Loucy (cell line): Measurements from ENCODE around the gene MAP1A.

Experiments used
- H2AFZ ChIP-seq: fragments of 200-600 bp; sonication (generic); 2 replicates; pipeline ENCODE4 v1.6.0; 2016; ENCODE audit warnings: antibody characterized with exemption, mild to moderate bottlenecking, low read length, moderate library complexity
- H3F3A ChIP-seq: fragments of 200-600 bp; 2 replicates; pipeline ENCODE4 v1.6.0; 2016; ENCODE audit warnings: antibody characterized with exemption, low read depth, mild to moderate bottlenecking
- H3K27me3 ChIP-seq: fragments of 200-600 bp; sonication (generic); 2 replicates; pipeline ENCODE4 v1.6.1; 2014; ENCODE audit warnings: low read length, mild to moderate bottlenecking; ENCODE audit not compliant: insufficient read depth, poor library complexity, severe bottlenecking
- H3K36me3 ChIP-seq: fragments of 200-600 bp; sonication (generic); 2 replicates; pipeline ENCODE4 v1.6.1; 2016; ENCODE audit warnings: low read length; ENCODE audit not compliant: insufficient read depth
- H3K4me1 ChIP-seq: fragments of 200-600 bp; sonication (generic); 2 replicates; pipeline ENCODE4 v1.5.1; 2014; ENCODE audit warnings: low read length, mild to moderate bottlenecking; ENCODE audit not compliant: insufficient read depth, poor library complexity, severe bottlenecking
- H3K4me2 ChIP-seq: fragments of 200-600 bp; sonication (generic); 2 replicates; pipeline ENCODE4 v1.6.0; 2014; ENCODE audit warnings: antibody characterized with exemption, low read length, low read depth, mild to moderate bottlenecking; ENCODE audit not compliant: poor library complexity, severe bottlenecking
- H3K4me3 ChIP-seq: fragments of 200-600 bp; sonication (generic); 2 replicates; pipeline ENCODE4 v1.5.1; 2014; ENCODE audit warnings: low read length, mild to moderate bottlenecking, mixed read lengths; ENCODE audit not compliant: poor library complexity, severe bottlenecking
- H3K79me2 ChIP-seq: fragments of 200-600 bp; sonication (generic); 2 replicates; pipeline ENCODE4 v1.6.1; 2014; ENCODE audit warnings: low read length; ENCODE audit not compliant: insufficient read depth
- H3K9ac ChIP-seq: fragments of 200-600 bp; sonication (generic); 2 replicates; pipeline ENCODE4 v1.6.0; 2014; ENCODE audit warnings: mild to moderate bottlenecking, low read depth, low read length, moderate library complexity; ENCODE audit not compliant: poor library complexity, severe bottlenecking
- H3K9me2 ChIP-seq: fragments of 200-600 bp; sonication (generic); replicated peaks from 2 replicates; pipeline ENCODE4 v1.6.1; 2016; ENCODE audit warnings: low read depth, low read length, mixed read lengths
- H3K9me3 ChIP-seq: fragments of 200-600 bp; sonication (generic); 2 replicates; pipeline ENCODE4 v1.6.1; 2014; ENCODE audit warnings: mild to moderate bottlenecking, antibody characterized with exemption, low read length, low read depth; ENCODE audit not compliant: insufficient read depth
- H4K20me1 ChIP-seq: fragments of 200-600 bp; sonication (generic); 2 replicates; pipeline ENCODE4 v1.6.0; 2014; ENCODE audit warnings: antibody characterized with exemption, low read length, mild to moderate bottlenecking; ENCODE audit not compliant: insufficient read depth, poor library complexity, severe bottlenecking
- CTCF ChIP-seq: fragments of 200-600 bp; sonication (generic); conservative IDR thresholded peaks from 2 replicates; pipeline ENCODE4 v1.5.1; 2014; ENCODE audit warnings: mild to moderate bottlenecking, antibody characterized with exemption, low read length
- EZH2phosphoT487 ChIP-seq: fragments of 200-600 bp; IDR thresholded peaks from 2 replicates; pipeline ENCODE4 v1.6.1; 2018; ENCODE audit warnings: antibody characterized with exemption, mild to moderate bottlenecking, moderate library complexity, borderline replicate concordance

Gene MAP1A

GRCh38 chr15:43514241-43515057 lies 3.0 kb upstream of the MAP1A start:
- peak overlapping the region; percentile 50 for H3K4me2 ChIP-seq
- H3K27me3 ChIP-seq = no peaks in the 10 kb centered on the region
- no peaks in the 10 kb centered on the region for H4K20me1 ChIP-seq

GRCh38 chr15:43515741-43516140 lies 1.7 kb upstream of the MAP1A start:
- no peak overlapping the region for H3K4me2 ChIP-seq
- TF ChIP-seq EZH2phosphoT487 (no peak), CTCF (no peak)
- peaks cover 66% of the 10 kb centered on the region for H3K4me1 ChIP-seq
- no peaks in the 10 kb centered on the region for H3K9me2 ChIP-seq
- H4K20me1 ChIP-seq = no peaks in the 10 kb centered on the region
- no peaks in the 10 kb centered on the region for H3F3A ChIP-seq
- no peak overlapping the region for H3K4me3 ChIP-seq
- no peaks in the 10 kb centered on the region for H3K9me3 ChIP-seq
- H2AFZ ChIP-seq = no peak overlapping the region
- H3K36me3 ChIP-seq = no peaks in the 10 kb centered on the region
- H3K27me3 ChIP-seq = no peaks in the 10 kb centered on the region
- H3K9ac ChIP-seq = no peak overlapping the region
- H3K79me2 ChIP-seq = no peaks in the 10 kb centered on the region

More at GRCh38 chr15:43514241-43515057, 3.0 kb upstream of the MAP1A start:
- H3K9ac ChIP-seq = peak overlapping the region; percentile 4
- no peaks in the 10 kb centered on the region for H3F3A ChIP-seq
- H3K79me2 ChIP-seq = peaks cover 3% of the 10 kb centered on the region; the same call in 1 of the 2 replicates
- H2AFZ ChIP-seq = no peak overlapping the region
- no peak for TF ChIP-seq EZH2phosphoT487
- peak; percentile 96 for TF ChIP-seq CTCF
- no peaks in the 10 kb centered on the region for H3K9me2 ChIP-seq
- H3K4me3 ChIP-seq = peak overlapping the region; percentile 34
- H3K4me1 ChIP-seq = peaks cover 61% of the 10 kb centered on the region
- no peaks in the 10 kb centered on the region for H3K9me3 ChIP-seq
- H3K36me3 ChIP-seq = no peaks in the 10 kb centered on the region

- Histone ChIP-seq H3K4me1 (peaks cover 64% of the 10 kb centered on the region), H3K4me2 (no peak overlapping the region), H3K9me2 (no peaks in the 10 kb centered on the region), H2AFZ (no peak overlapping the region), H3F3A (no peaks in the 10 kb centered on the region), H3K79me2 (no peaks in the 10 kb centered on the region), H3K4me3 (no peak overlapping the region), H3K36me3 (no peaks in the 10 kb centered on the region), H4K20me1 (no peaks in the 10 kb centered on the region), H3K9ac (no peak overlapping the region), H3K27me3 (no peaks in the 10 kb centered on the region), H3K9me3 (no peaks in the 10 kb centered on the region)
- TF ChIP-seq EZH2phosphoT487 = no peak
- no peak for TF ChIP-seq CTCF
Observed at GRCh38 chr15:43516185-43516584, 1.2 kb upstream of the MAP1A start.
